ENCODE data around the gene IFI27. TPM values are rescaled to one million over a fixed set of nuclear protein-coding genes. Genes with fewer than 3 reads are reported as not detected.
"Not testable (repeated sequence)": the region's sequence is repeated elsewhere in the genome, so short reads cannot be mapped to it uniquely, and the experiment has no call there.

IFI27 gene
- total RNA-seq, 1 experiment from 2014 or later = 4.3 TPM

DNA sequence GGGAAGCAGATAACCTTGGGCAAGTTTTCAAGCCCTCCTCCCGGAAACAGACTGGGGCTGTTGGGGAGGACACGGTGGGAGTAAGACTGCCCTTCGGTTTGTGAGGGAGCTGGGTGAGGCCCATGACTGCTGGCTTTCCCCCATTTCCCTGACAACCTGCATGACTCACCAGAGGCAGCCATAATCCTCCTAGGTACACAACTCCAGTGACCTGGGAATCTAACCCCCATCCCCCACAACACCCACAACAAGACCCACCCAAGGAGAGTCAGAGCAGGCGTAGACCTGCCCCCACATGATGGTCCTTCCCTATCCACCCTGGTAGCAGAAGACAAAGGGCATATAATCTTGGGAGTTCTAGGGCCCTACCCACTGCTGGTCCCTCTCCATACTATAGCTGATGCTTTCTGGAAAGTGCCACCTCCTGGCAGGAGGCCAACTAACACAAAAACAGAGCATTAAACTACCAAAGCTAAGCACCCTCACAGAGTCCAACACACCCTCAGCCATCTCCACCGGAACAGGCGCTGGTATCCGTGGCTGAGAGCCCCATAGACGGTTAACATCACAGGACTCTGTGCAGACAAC, 44.4 kb upstream of the IFI27 start:
- peaks cover 43% of the 10 kb centered on the region for H4K20me1 ChIP-seq (ENCODE audit: low read length)
- H3K27ac ChIP-seq (ENCODE audit: low read length) = no peak overlapping the region

DNA sequence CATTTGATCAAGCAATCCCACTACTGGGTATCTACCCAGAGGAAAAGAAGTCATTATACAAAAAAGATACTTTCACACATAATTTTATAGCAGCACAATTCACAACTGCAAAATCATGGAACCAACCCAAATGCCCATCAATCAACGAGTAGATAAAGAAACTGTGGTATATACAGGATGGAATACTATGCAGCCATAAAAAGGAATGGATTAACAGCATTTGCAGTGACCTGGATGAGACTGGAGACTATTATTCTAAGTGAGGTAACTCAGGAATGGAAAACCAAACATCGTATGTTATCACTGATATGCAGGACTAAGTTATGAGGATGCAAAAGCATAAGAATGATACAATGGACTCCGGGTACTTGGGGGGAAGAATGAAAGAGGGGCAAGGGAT, 38.5 kb upstream of the IFI27 start:
- H3K4me3 ChIP-seq (ENCODE audit: low read length); BruUV-seq (replicated peaks); H3K4me1 ChIP-seq (ENCODE audit: insufficient read depth, low read length); DNase-seq; H2AFZ ChIP-seq (ENCODE audit: low read length); POLR2A ChIA-PET (ENCODE audit: unreplicated experiment); H3K27ac ChIP-seq (ENCODE audit: low read length); ATAC-seq; H3K27me3 ChIP-seq (ENCODE audit: low read length); intact Hi-C loops (cut with micrococcal nuclease); H3F3A ChIP-seq (ENCODE audit: low read length, unreplicated experiment); H3K9ac ChIP-seq (ENCODE audit: low read length); H3K9me3 ChIP-seq (ENCODE audit: low read length); CTCF ChIA-PET; H3K4me2 ChIP-seq (ENCODE audit: low read length); H3K9me2 ChIP-seq (replicated peaks; ENCODE audit: low read length): not testable (repeated sequence)
- Histone ChIP-seq H4K20me1 (ENCODE audit: low read length) (peaks cover 19% of the 10 kb centered on the region), H3K79me2 (ENCODE audit: low read length) (peaks cover 100% of the 10 kb centered on the region), H3K36me3 (ENCODE audit: low read depth, low read length) (peaks cover 37% of the 10 kb centered on the region)

More for the DNA sequence above, 44.4 kb upstream of the IFI27 start:
- intact Hi-C loops (cut with micrococcal nuclease) = no loop called here
- ChIA-PET CTCF (no interaction called here), POLR2A (ENCODE audit: unreplicated experiment) (interaction anchor here (0.7 kb wide), 2 partner anchors 10 to 44 kb away, joined by 3 read pairs; partner anchors contain the start of gene IFI27)
- Histone ChIP-seq H3K4me1 (ENCODE audit: insufficient read depth, low read length) (peaks cover 19% of the 10 kb centered on the region), H3K4me2 (ENCODE audit: low read length) (no peak overlapping the region), H3K9me3 (ENCODE audit: low read length) (no peaks in the 10 kb centered on the region), H2AFZ (ENCODE audit: low read length) (no peak overlapping the region), H3K9ac (ENCODE audit: low read length) (no peak overlapping the region), H3K79me2 (ENCODE audit: low read length) (peaks cover 100% of the 10 kb centered on the region), H3K36me3 (ENCODE audit: low read depth, low read length) (peaks cover 11% of the 10 kb centered on the region), H3K9me2 (replicated peaks; ENCODE audit: low read length) (no peaks in the 10 kb centered on the region), H3K27me3 (ENCODE audit: low read length) (no peaks in the 10 kb centered on the region), H3K4me3 (ENCODE audit: low read length) (no peak overlapping the region), H3F3A (ENCODE audit: low read length, unreplicated experiment) (no peaks in the 10 kb centered on the region)
- TF ChIP-seq EZH2 (IDR thresholded peaks at IDR 0.05; ENCODE audit: low read length, unreplicated experiment) (no peak), EZH2phosphoT487 (IDR thresholded peaks at IDR 0.05; ENCODE audit: borderline replicate concordance, low read length) (no peak)
- TF ChIP-seq, protein P1, sequence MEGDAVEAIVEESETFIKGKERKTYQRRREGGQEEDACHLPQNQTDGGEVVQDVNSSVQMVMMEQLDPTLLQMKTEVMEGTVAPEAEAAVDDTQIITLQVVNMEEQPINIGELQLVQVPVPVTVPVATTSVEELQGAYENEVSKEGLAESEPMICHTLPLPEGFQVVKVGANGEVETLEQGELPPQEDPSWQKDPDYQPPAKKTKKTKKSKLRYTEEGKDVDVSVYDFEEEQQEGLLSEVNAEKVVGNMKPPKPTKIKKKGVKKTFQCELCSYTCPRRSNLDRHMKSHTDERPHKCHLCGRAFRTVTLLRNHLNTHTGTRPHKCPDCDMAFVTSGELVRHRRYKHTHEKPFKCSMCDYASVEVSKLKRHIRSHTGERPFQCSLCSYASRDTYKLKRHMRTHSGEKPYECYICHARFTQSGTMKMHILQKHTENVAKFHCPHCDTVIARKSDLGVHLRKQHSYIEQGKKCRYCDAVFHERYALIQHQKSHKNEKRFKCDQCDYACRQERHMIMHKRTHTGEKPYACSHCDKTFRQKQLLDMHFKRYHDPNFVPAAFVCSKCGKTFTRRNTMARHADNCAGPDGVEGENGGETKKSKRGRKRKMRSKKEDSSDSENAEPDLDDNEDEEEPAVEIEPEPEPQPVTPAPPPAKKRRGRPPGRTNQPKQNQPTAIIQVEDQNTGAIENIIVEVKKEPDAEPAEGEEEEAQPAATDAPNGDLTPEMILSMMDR (conservative IDR thresholded peaks at IDR 0.05; ENCODE audit: low read depth, low read length) = no peak
- ATAC-seq (peak; percentile 60), DNase-seq (peak; percentile 20)
- no TSS peak for BruUV-seq (replicated peaks)

DNA sequence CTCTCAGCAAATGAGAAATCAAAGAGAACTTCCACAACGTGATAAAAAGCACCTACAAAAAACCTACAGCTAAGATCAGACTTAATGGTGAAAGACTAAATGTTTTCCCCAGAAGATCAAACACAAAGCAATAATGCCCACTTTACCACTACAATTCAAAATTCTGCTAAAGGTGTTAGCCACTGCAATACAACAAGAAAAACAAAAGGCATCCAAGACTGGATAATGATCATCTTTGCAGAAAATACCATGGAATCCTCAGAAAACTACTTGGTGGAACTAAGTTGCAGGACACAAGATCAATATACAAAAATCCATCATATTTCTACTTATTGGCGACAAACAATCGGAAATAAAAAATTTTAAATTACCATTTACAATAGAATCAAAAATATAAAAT, 36.0 kb upstream of the IFI27 start:
- Histone ChIP-seq H3K4me3 (ENCODE audit: low read length) (no peak overlapping the region), H3K9ac (ENCODE audit: low read length) (no peak overlapping the region), H3K79me2 (ENCODE audit: low read length) (peaks cover 100% of the 10 kb centered on the region), H3K9me3 (ENCODE audit: low read length) (peaks cover 9% of the 10 kb centered on the region; the same call in 1 of the 2 replicates), H3K4me2 (ENCODE audit: low read length) (no peak overlapping the region), H3F3A (ENCODE audit: low read length, unreplicated experiment) (no peaks in the 10 kb centered on the region), H4K20me1 (ENCODE audit: low read length) (peaks cover 35% of the 10 kb centered on the region), H3K9me2 (replicated peaks; ENCODE audit: low read length) (no peaks in the 10 kb centered on the region), H2AFZ (ENCODE audit: low read length) (no peak overlapping the region), H3K27ac (ENCODE audit: low read length) (no peak overlapping the region), H3K27me3 (ENCODE audit: low read length) (no peaks in the 10 kb centered on the region), H3K4me1 (ENCODE audit: insufficient read depth, low read length) (peaks cover 23% of the 10 kb centered on the region), H3K36me3 (ENCODE audit: low read depth, low read length) (peaks cover 61% of the 10 kb centered on the region)
- BruUV-seq (replicated peaks) = no TSS peak
- intact Hi-C loops (cut with micrococcal nuclease) = no loop called here
- ChIA-PET CTCF (no interaction called here), POLR2A (ENCODE audit: unreplicated experiment) (no interaction called here)
- ATAC-seq = no peak
- DNase-seq = no peak
- TF ChIP-seq EZH2 (IDR thresholded peaks at IDR 0.05; ENCODE audit: low read length, unreplicated experiment) = no peak
- TF ChIP-seq EZH2phosphoT487 (IDR thresholded peaks at IDR 0.05; ENCODE audit: borderline replicate concordance, low read length) = no peak
- TF ChIP-seq, protein P1 (conservative IDR thresholded peaks at IDR 0.05; ENCODE audit: low read depth, low read length) = no peak

Data from PC-3 (cell line).